HL-60 (cell line): Measurements from ENCODE around the gene TBC1D5.

Experiments used
- CTCF ChIP-seq: IDR thresholded peaks from one replicate; pipeline ENCODE4 v1.5.1; 2011; ENCODE audit warnings: low read length, control low read depth, inconsistent platforms; ENCODE audit not compliant: insufficient read depth
- POLR2AphosphoS5 ChIP-seq: IDR thresholded peaks from 2 replicates; pipeline ENCODE4 v1.6.1; 2012; ENCODE audit warnings: low read depth

GRCh38 chr3:17605934-17606333, 136.5 kb downstream of the TBC1D5 start:
- TF ChIP-seq POLR2AphosphoS5 (no peak), CTCF (no peak)
